SK-N-SH (cell line): ENCODE data around the gene CAMKMT. TPM values are rescaled to one million over a fixed set of nuclear protein-coding genes. Genes with fewer than 3 reads are reported as not detected.

Experiments
- CTCF ChIA-PET: fragments of 300-600, 350-600 bp; formaldehyde crosslinking; extraction: SDS; loops from one replicate; lab custom pipeline; 2021; lab: Yijun Ruan, JAX
- POLR2A ChIA-PET: fragments of 350-600 bp; sonication (Branson Sonifier 250); formaldehyde crosslinking; extraction: SDS; loops from one replicate; lab custom pipeline; 2020; ENCODE audit warnings: antibody characterized with exemption, inconsistent platforms; lab: Yijun Ruan, JAX
- DNase-seq: peaks from one replicate; pipeline ENCODE4 v3.0.0; 2012
- H2AFZ ChIP-seq: fragments of 200-600 bp; sonication (generic); 2 replicates; pipeline ENCODE4 v1.8.1; 2016; ENCODE audit warnings: antibody characterized with exemption, mild to moderate bottlenecking, low read depth
- H3F3A ChIP-seq: fragments of 200-600 bp; sonication (generic); replicated peaks from 2 replicates; pipeline ENCODE3; 2016; ENCODE audit warnings: antibody characterized with exemption, mild to moderate bottlenecking; ENCODE audit not compliant: insufficient read depth
- H3K27ac ChIP-seq, 2 experiments: fragments of 200-500 bp in 1 of 2; fragments of 200-600 bp in 1 of 2; sonication (Bioruptor generic) in 1 of 2; sonication (generic), shearing (Covaris generic) in 1 of 2; 2 replicates each; pipeline versions ENCODE4 v1.5.1 to v1.6.1; 2014 to 2016; ENCODE audit warnings: low read depth in 2 of 2, inconsistent platforms in 1 of 2, low read length in 1 of 2, mild to moderate bottlenecking in 1 of 2, mixed read lengths in 1 of 2
- H3K27me3 ChIP-seq: fragments of 200-600 bp; sonication (generic), shearing (Covaris generic); 2 replicates; pipeline ENCODE4 v1.6.1; 2016; ENCODE audit warnings: mixed run types; ENCODE audit not compliant: insufficient read depth
- H3K36me3 ChIP-seq, 2 experiments: fragments of 200-500 bp in 1 of 2; fragments of 200-600 bp in 1 of 2; sonication (Bioruptor generic) in 1 of 2; sonication (generic) in 1 of 2; replicated peaks in 1 of 2; 2 replicates each; pipeline versions ENCODE3 to v1.5.1; 2014 to 2016; ENCODE audit warnings: low read length in 1 of 2, mild to moderate bottlenecking in 1 of 2; ENCODE audit not compliant: insufficient read depth in 2 of 2, control insufficient read depth in 1 of 2
- H3K4me1 ChIP-seq, 2 experiments: fragments of 200-500 bp in 1 of 2; fragments of 200-600 bp in 1 of 2; sonication (Bioruptor generic) in 1 of 2; sonication (generic), shearing (Covaris generic) in 1 of 2; 2 replicates each; pipeline versions ENCODE4 v1.5.1 to v1.6.1; 2014 to 2016; ENCODE audit warnings: low read depth in 1 of 2, low read length in 1 of 2, mixed run types in 1 of 2; ENCODE audit not compliant: insufficient read depth in 2 of 2, control insufficient read depth in 1 of 2
- H3K4me2 ChIP-seq: fragments of 200-600 bp; sonication (generic), shearing (Covaris generic); 2 replicates; pipeline ENCODE4 v1.6.1; 2017; ENCODE audit warnings: mixed run types
- H3K4me3 ChIP-seq, 2 experiments: fragments of 200-500 bp in 1 of 2; fragments of 200-600 bp in 1 of 2; sonication (Bioruptor generic) in 1 of 2; sonication (generic), shearing (Covaris generic) in 1 of 2; 2 replicates each; pipeline versions ENCODE4 v1.5.1 to v1.8.1; 2014 to 2016; ENCODE audit warnings: low read depth in 2 of 2, inconsistent platforms in 1 of 2, low read length in 1 of 2, mild to moderate bottlenecking in 1 of 2, mixed read lengths in 1 of 2, moderate library complexity in 1 of 2
- H3K79me2 ChIP-seq: fragments of 200-600 bp; sonication (generic); 2 replicates; pipeline ENCODE4 v1.8.1; 2017; ENCODE audit warnings: mild to moderate bottlenecking; ENCODE audit not compliant: insufficient read depth
- H3K9ac ChIP-seq: fragments of 200-600 bp; sonication (generic); 2 replicates; pipeline ENCODE4 v1.6.1; 2017; ENCODE audit warnings: mixed run types
- H3K9me2 ChIP-seq: fragments of 200-600 bp; sonication (generic); 2 replicates; pipeline ENCODE4 v1.6.1; 2017; ENCODE audit warnings: mixed run types
- H3K9me3 ChIP-seq: fragments of 200-600 bp; sonication (generic); 2 replicates; pipeline ENCODE4 v1.6.1; 2017; ENCODE audit warnings: mixed run types, mild to moderate bottlenecking, moderate library complexity
- H4K20me1 ChIP-seq: fragments of 200-600 bp; sonication (generic); 2 replicates; pipeline ENCODE4 v1.6.1; 2017; ENCODE audit warnings: mild to moderate bottlenecking, mixed run types; ENCODE audit not compliant: insufficient read depth
- CHD2 ChIP-seq: fragments of 150-350 bp; IDR thresholded peaks from 2 replicates; pipeline ENCODE4 v1.6.1; 2018; ENCODE audit warnings: low read length; ENCODE audit not compliant: partially characterized antibody
- FOXJ3 ChIP-seq: sonication (generic); formaldehyde crosslinking; IDR thresholded peaks from 2 replicates; pipeline ENCODE4 v1.5.1; 2020; ENCODE audit warnings: mild to moderate bottlenecking, missing genetic modification reagents
- GABPA ChIP-seq: IDR thresholded peaks from 2 replicates; pipeline ENCODE4 v1.4.0; 2012; ENCODE audit warnings: low read depth, mild to moderate bottlenecking
- GATA2 ChIP-seq: sonication (generic); formaldehyde crosslinking; IDR thresholded peaks from 2 replicates; pipeline ENCODE4 v1.5.0; 2020; ENCODE audit warnings: mild to moderate bottlenecking, missing genetic modification reagents
- NFIC ChIP-seq: IDR thresholded peaks from 2 replicates; pipeline ENCODE4 v1.4.0; 2012; ENCODE audit warnings: borderline replicate concordance
- NRF1 ChIP-seq: IDR thresholded peaks from 2 replicates; pipeline ENCODE4 v1.6.1; 2012; ENCODE audit warnings: low read depth, mild to moderate bottlenecking, low read length
- PBX3 ChIP-seq: IDR thresholded peaks from 2 replicates; pipeline ENCODE4; 2012
- TCF12 ChIP-seq: IDR thresholded peaks from 2 replicates; pipeline ENCODE4 v1.4.0; 2012
- TEAD4 ChIP-seq: IDR thresholded peaks from 2 replicates; pipeline ENCODE4 v1.4.0; 2012; ENCODE audit warnings: mild to moderate bottlenecking, borderline replicate concordance; ENCODE audit not compliant: insufficient read depth
- USF2 ChIP-seq: fragments of 150-350 bp; IDR thresholded peaks from 2 replicates; pipeline ENCODE4 v1.6.1; 2017; ENCODE audit warnings: antibody characterized with exemption, low read length, low read depth, borderline replicate concordance
- ZBTB33 ChIP-seq: IDR thresholded peaks from 2 replicates; pipeline ENCODE4 v1.4.0; 2012; ENCODE audit warnings: low read depth, borderline replicate concordance
- WGBS: methylation state at CpG from one replicate; pipeline ENCODE4 v1.1.6; 2017; ENCODE audit warnings: low lambda C conversion rate; 5-methylcytosine and 5-hydroxymethylcytosine counted together
- polyA plus RNA-seq, 3 experiments: library from polyadenylated mRNA; depleted of rRNA; stranded (reverse); fragments of >200 nt; gene quantifications; 2 replicates each; pipeline ENCODE4 v1.2.3, GENCODE V29; 2012
- TF ChIP-seq, protein P1 (sequence below): fragments of 200-600 bp; sonication (generic); IDR thresholded peaks from 2 replicates; pipeline ENCODE4 v1.6.1; 2017; ENCODE audit warnings: antibody characterized with exemption, mild to moderate bottlenecking, moderate library complexity
- TF ChIP-seq, protein P2 (sequence below): IDR thresholded peaks from 2 replicates; pipeline ENCODE4 v1.4.0; 2012; ENCODE audit warnings: low read depth, borderline replicate concordance

Gene CAMKMT
- polyA plus RNA-seq, 1 of the 3 experiments (the other 2 are of a cell fraction), result 5.9 TPM

DNA sequence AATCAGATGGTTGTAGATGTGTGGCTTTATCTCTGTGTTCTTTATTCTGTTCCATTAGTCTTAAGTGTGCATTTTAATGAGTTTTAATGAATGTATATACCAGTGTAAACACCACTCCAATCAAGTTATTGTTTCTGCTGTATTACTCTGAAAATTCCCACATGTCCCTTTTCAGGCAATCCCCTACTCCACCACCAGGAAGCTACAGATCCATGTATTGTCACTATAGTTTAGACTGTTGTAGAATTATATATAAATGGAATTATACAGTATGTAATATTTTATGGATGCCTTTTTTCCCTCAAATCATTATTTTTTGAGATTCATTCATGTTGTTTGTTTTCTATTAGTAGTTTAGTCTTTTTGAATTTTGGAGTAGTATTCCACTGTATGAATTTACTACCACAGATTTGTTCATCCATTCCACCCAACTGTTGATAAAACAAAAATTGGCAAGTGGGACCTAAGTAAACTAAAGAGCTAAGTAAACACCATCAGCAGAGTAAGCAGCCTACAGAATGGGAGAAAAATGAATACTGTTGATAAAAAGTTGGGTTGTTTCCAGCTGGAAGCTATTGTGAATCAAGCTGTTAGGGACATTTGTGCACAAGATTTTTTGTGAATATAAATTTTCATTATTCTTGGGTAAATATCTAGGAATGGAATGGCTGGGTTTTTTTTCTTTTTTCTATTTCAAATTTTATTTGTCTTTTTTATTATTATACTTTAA lies 262.0 kb downstream of the CAMKMT start:
- TF ChIP-seq, protein P1, sequence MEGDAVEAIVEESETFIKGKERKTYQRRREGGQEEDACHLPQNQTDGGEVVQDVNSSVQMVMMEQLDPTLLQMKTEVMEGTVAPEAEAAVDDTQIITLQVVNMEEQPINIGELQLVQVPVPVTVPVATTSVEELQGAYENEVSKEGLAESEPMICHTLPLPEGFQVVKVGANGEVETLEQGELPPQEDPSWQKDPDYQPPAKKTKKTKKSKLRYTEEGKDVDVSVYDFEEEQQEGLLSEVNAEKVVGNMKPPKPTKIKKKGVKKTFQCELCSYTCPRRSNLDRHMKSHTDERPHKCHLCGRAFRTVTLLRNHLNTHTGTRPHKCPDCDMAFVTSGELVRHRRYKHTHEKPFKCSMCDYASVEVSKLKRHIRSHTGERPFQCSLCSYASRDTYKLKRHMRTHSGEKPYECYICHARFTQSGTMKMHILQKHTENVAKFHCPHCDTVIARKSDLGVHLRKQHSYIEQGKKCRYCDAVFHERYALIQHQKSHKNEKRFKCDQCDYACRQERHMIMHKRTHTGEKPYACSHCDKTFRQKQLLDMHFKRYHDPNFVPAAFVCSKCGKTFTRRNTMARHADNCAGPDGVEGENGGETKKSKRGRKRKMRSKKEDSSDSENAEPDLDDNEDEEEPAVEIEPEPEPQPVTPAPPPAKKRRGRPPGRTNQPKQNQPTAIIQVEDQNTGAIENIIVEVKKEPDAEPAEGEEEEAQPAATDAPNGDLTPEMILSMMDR, result peak; percentile 37; the same call in 1 of the 2 replicates
- TF ChIP-seq TEAD4 (no peak), FOXJ3 (CRISPR knock-in tag) (no peak), ZBTB33 (no peak), USF2 (no peak)
- TF ChIP-seq, all 33 proteins: peak for 1
- no peak overlapping the region for H3K9ac ChIP-seq
- POLR2A ChIA-PET, result no interaction called here
- no peaks in the 10 kb centered on the region for H4K20me1 ChIP-seq
- H3K4me2 ChIP-seq, result no peak overlapping the region
- no peaks in the 10 kb centered on the region for H3K36me3 ChIP-seq
- H3K27ac ChIP-seq, result no peak overlapping the region
- H3K9me2 ChIP-seq, result no peaks in the 10 kb centered on the region
- CTCF ChIA-PET, result interaction anchor here (0.6 to 1.9 kb wide), 11 partner anchors 11 to 324 kb away, joined by 3 to 12 read pairs (median 4); no protein-coding TSS in a partner anchor
- no peak overlapping the region for H3K4me3 ChIP-seq
- DNase-seq, result no peak
- no peaks in the 10 kb centered on the region for H3K79me2 ChIP-seq
- H3K4me1 ChIP-seq, result no peaks in the 10 kb centered on the region
- H3K27me3 ChIP-seq, result no peaks in the 10 kb centered on the region
- no peaks in the 10 kb centered on the region for H3F3A ChIP-seq
- H2AFZ ChIP-seq, result no peak overlapping the region
- H3K9me3 ChIP-seq, result no peaks in the 10 kb centered on the region

DNA sequence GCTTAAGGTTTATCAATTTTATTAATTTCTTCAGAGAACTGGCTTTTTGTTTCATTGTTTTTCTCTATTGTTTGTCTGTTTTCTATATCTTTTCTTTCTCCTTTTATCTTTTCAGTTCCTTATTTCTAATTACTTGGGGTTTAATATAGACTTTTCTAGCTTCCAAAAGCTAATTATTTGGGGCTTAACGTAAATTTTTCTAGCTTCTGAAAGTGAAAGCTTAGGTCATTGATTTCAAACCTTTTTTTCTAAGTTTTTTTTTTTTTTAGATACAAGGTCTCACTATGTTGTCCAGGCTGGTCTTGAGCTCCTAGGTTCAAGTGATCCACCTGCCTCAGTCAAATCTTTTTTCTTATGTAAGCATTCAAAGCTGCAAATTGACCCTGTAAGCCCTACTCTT lies 266.6 kb downstream of the CAMKMT start:
- Histone ChIP-seq H3K9ac (no peak overlapping the region), H3K9me2 (no peaks in the 10 kb centered on the region), H3F3A (no peaks in the 10 kb centered on the region), H4K20me1 (no peaks in the 10 kb centered on the region), H3K4me1 (no peaks in the 10 kb centered on the region), H3K27me3 (no peaks in the 10 kb centered on the region), H3K4me3 (no peak overlapping the region), H3K9me3 (no peaks in the 10 kb centered on the region), H3K79me2 (no peaks in the 10 kb centered on the region), H3K4me2 (no peak overlapping the region), H2AFZ (no peak overlapping the region), H3K36me3 (no peaks in the 10 kb centered on the region), H3K27ac (no peak overlapping the region)
- POLR2A ChIA-PET, result no interaction called here
- TF ChIP-seq NFIC (no peak), PBX3 (no peak), CHD2 (no peak), TCF12 (no peak), GABPA (no peak), GATA2 (CRISPR knock-in tag) (no peak), NRF1 (no peak)
- TF ChIP-seq, protein P1, result no peak
- TF ChIP-seq, protein P2, sequence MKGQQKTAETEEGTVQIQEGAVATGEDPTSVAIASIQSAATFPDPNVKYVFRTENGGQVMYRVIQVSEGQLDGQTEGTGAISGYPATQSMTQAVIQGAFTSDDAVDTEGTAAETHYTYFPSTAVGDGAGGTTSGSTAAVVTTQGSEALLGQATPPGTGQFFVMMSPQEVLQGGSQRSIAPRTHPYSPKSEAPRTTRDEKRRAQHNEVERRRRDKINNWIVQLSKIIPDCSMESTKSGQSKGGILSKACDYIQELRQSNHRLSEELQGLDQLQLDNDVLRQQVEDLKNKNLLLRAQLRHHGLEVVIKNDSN, result no peak
- CTCF ChIA-PET, result interaction anchor here (0.6 to 2.0 kb wide), 5 partner anchors 34 to 326 kb away, joined by 3 to 9 read pairs (median 3); no protein-coding TSS in a partner anchor
- DNase-seq, result no peak
- 64% methylated on average over 1 of the region's 1 CpG for WGBS
